ENCODE measurements around the gene TMEM50B.
"Not testable (repeated sequence)": the region's sequence is repeated elsewhere in the genome, so short reads cannot be mapped to it uniquely, and the experiment has no call there.

Gene TMEM50B

GRCh38 chr21:33425825-33426224 is 53.9 kb downstream of the TMEM50B start:
- no peak for DNase-seq

DNA sequence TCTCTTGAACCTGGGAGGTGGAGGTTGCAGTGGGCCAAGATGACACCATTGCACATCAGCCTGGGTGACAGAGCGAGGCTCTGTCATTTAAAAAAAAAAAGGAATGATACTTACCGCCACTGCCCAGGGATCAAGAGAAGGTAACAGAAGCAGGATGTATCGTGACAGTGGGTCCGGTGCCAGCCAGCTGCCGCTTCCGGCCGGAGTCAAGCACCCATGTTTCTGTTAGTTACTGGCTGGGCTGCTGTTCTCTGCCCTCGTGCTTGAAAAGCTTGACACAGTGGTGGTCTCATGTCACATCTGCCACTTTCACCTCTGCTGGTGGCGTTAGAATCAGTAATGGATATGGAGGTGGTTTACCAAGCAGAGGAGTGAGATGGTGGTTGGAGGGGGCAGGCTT is 55.6 kb downstream of the TMEM50B start:
- no peak for DNase-seq

DNA sequence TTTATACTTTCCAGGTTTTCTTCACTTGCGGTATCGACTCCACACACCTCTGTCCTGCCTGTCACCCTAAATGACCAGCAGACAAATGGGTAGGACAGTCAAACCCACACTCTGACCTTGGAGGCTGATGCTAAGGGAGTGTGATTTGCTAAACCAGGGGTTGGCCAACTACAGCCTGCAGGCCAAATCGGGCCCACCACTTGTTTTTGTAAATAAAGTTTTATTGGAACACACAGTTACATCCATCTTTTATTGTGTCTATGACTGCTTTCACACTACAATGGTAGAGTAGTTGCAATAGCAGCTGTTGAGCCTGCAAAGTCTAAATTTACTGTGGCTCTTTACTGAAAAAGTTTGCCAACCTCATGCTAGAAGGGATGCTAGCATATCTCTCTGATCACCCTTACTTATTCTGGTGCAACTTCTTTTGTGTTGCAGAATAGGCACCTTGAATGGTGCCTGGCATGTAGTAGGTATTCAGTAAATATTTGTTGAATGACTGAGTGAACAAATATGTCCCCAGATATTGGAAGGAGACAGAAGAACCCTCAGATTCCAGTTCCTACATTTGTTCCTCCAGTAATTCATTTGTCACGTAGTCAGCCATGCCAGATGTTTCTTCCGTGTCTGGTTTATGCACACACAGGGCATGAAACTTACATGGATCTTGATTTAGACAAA is 57.9 kb downstream of the TMEM50B start:
- no peak for DNase-seq

DNA sequence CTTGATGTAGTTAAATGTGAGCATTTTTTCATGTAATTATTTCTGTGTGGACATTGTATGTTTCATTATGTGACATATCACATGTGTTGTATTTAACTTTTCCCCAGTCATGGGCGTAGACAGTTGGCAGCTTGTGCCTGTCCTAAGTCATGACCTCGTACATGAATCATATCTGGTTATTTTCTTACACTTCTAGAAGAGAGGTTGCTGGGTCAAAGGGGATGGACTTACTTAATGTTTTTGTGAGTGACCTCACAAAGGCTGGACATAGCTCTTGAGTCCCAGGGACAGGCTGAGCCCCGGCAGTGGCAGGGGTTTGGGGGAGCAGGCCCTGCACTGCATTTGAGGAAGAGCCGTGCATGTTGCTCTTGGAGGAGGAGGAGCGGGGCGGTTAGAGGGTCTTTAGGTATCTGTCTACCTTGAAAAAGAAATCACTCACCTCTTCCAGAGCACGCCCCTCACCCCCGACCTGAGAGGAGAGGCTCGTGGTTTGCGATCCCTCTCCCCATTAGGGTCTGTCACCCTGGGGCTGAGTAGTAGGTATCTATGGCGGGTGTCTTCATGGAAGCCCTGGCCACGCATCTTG is 60.1 kb downstream of the TMEM50B start:
- no peak for DNase-seq

DNA sequence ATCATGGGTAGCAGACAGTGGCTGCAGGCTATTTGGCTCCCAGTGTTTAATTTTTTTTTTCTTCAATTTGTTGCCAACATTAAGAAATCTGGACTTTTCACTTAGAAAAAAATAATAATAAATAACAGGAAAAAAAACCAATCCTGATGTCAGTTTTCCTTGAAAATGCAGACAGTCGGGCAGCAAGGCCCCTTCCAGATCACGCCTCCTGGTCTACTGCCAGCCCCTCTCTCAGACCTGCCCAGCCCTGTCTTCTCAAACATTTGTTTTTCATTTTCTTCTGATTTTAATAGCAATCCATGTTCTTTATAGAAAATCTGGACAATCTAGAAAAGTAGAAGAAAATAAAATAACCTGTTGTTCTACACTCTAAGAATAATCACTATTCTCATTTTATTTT is 61.1 kb downstream of the TMEM50B start:
- DNase-seq, result no peak

GRCh38 chr21:33414926-33415325 is 64.8 kb downstream of the TMEM50B start:
- DNase-seq, result no peak

DNA sequence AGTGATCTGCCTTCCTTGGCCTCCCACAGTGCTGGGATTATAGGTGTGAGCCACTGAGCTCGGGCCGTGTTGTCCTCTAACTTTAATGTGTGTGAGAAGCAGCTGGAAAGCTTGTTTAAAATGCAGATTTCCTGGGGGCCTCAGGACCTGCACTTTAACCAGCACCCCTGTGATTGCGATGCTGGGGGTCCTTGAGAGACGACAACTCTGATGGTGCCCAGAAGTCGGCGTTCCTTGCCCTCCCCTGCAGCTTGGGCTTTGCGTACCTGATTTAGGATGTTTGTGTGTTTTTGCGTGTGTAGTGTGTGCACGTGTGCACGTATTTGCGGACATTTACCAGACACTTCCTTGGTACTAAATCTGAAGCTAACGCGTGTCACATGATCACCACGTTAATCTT is 65.7 kb downstream of the TMEM50B start:
- DNase-seq, result no peak

DNA sequence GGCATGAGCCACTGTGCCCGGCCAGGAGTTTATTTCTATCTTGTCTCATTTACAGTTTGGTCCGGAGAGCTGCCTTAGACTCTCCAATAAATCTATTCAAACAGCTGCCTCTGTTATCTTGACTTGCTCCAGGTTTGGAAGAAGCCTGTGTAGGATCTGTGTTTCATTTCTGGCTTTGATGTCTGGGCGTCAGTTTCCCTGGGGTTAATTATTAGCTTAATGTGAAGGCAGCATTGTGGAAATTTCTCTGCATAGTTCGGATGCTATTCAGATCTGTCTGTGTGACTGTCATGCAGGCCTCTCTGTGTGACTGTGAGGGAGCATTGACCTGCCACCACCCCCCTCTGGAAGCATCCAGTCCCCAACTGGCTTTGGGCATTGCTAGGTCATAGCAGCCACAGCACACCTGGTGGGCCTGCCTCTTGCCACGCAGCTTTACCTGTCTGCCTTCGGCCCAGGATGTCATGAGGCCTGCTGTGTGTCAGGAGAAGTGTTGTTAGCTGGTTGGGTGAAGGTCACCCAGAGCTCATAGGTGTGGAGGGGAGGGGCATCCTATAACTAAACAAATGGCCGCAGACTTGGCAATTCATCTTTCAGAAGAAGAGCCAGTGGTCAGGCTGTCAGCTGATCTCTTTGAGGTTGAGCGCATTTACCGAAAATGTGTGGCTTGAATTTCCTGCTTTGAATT is 66.8 kb downstream of the TMEM50B start:
- no peak for DNase-seq

DNA sequence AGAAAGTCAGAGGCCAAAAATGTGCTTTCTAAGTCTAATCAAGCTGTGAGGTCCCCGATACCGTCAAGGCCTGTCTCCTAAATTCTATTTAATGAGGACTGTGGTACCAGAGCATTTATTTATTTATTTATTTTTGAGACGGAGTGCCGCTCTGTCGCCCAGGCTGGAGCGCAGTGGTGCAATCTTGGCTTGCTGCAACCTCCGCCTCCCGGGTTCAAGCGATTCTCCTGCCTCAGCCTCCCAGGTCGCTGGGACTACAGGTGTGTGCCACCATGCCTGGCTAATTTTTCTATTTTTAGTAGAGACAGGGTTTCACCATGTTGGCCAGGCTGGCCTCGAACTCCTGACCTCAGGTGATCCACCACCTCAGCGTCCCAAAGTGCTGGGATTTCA is 67.3 kb downstream of the TMEM50B start:
- DNase-seq, result not testable (repeated sequence)

DNA sequence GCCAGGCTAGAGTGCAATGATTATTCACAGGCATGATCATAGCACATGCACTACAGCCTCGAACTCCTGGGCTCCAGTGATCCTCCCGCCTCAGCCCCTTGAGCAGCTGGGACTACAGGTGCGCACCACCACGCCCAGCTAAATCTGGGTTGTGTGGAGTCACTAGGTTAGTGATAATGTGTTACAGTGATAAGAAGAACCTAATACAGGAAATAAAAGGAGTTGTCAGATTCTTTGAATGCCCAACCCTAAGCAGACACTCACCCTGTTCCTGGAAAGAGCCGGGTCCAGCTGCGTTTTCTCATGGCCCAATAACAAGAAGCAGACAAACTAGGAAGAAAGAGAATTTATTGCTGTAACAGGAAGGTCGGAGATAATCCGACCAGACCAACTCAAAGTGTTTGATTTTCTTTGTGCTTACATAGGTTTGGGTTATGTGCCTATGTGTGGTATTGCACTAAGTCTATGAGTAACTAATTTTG is 67.8 kb downstream of the TMEM50B start:
- DNase-seq, result no peak

GRCh38 chr21:33406493-33406892 is 73.3 kb downstream of the TMEM50B start:
- DNase-seq, result no peak

DNA sequence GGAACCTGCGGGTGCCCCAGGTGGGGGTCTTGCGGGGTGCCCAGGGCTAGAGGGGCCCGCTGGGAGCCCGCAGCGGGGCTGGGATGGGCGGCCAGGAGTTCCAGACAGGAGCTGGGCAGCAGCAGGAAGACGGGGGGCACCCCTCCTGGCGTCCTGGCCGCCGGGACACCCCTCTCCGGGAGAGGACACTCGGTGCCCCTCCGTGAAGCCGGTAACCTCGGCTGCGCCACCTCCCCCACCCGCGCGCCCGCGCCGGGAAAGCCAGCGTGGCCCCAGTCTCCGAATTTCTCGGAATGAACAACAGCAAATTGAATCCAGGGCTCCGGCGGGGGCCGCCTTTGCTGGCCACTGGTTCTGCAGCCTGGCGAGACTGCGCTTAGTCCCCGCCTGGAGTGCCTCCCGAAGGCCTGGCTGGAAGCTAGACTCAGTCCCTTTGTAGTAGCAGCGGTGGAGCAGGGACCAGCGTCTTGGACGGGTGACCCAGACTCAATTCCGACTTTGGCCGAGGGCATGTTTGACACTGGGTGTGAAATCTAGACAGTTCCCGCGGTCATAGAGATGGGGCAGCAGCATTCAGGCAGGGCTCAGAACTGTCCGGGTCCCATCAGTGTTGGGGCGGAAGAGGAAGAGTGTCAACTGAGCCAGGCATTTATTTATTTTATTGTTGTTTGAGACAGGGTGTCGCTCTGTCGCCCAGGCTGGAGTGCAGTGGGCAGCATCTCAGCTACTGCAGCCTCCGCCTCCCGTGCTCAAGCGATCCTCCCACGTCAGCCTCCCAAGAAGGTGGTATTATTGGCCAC is 75.8 kb downstream of the TMEM50B start:
- no peak for DNase-seq

DNA sequence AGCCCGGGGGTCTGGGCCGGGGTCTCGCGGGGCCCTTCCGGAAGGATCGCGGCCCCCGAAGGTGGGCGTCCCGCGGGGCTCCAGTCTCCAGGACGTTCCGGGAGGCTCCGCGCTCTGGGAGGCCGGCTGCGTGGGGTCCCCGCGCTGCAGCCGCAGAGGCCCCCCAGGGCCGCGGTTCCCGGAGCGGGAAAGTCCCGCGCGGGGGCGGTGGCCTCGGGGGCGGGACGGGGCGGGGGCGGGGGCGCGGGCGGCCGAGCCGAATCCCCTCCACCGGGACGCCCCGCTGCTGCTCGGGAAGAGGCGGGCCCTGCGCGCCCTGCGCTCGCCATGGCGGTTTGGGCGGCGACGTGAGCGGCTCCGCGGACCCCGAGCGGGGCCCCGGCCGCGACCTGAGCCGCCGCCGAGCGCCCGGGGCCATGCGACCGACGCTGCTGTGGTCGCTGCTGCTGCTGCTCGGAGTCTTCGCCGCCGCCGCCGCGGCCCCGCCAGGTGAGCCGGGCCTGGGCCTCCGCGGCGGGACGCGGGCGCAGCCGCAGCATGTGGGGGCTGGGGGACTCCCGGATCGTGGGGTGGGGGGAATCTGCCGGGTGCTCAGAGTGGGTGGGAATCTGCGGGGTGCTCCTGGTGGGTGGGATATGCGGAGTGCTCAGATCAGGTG is 76.5 kb downstream of the TMEM50B start, which contains the start of gene IFNGR2:
TSS of gene IFNGR2 (plus strand) at position 286 of the 658 bp plus-strand sequence. CDS start at position 417, 131 bp downstream.
- DNase-seq, result no peak

GRCh38 chr21:33402001-33402979 is 77.5 kb downstream of the TMEM50B start:
- DNase-seq, result no peak

DNA sequence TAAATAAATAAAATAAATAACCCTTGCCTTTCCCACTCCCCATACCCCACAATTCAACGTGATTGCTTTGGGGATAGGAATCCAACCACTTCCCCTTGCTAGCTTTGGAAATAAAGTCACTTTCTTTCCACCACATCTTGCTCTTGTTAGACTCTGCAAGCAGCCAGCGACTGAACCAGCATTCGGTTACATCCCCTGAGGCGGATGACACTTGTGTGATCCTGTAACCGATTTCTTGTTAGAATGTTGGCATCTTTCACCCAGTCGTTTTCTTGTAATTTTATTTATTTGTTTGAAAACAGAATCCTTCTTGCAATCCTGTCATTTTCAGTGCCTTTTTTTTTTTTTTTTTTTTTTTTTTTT is 78.2 kb downstream of the TMEM50B start:
- no peak for DNase-seq

Measured in NCI-H2107 (cell line).